GM21515 (cell line): ENCODE measurements around the gene TTLL11.

Experiments
- ATAC-seq: cut with Tn5 transposase; IDR thresholded peaks from one replicate; pipeline ENCODE4 v1.9.1; 2021; ENCODE audit not compliant: unreplicated experiment

The TTLL11 gene

GRCh38 chr9:121819428-121820231 is 273.5 kb downstream of the TTLL11 start:
- ATAC-seq = no peak

- no peak for ATAC-seq
Measured at GRCh38 chr9:121818841-121819427, 274.2 kb downstream of the TTLL11 start.

- no peak for ATAC-seq
Measured at GRCh38 chr9:121818016-121818661, 275.0 kb downstream of the TTLL11 start.

GRCh38 chr9:121817476-121817875 is 275.6 kb downstream of the TTLL11 start:
- no peak for ATAC-seq

- ATAC-seq = no peak
Measured at GRCh38 chr9:121816845-121817450, 276.2 kb downstream of the TTLL11 start.

GRCh38 chr9:121816449-121816817 is 276.7 kb downstream of the TTLL11 start:
- no peak for ATAC-seq

- ATAC-seq = no peak
Measured at GRCh38 chr9:121815546-121816448, 277.3 kb downstream of the TTLL11 start.

GRCh38 chr9:121815084-121815483 is 278.0 kb downstream of the TTLL11 start:
- ATAC-seq = no peak

GRCh38 chr9:121814594-121814993 is 278.5 kb downstream of the TTLL11 start:
- ATAC-seq = no peak

- no peak for ATAC-seq
Measured at GRCh38 chr9:121813519-121814210, 279.4 kb downstream of the TTLL11 start.

GRCh38 chr9:121812159-121812735 is 280.9 kb downstream of the TTLL11 start:
- ATAC-seq = no peak

GRCh38 chr9:121811751-121812150 is 281.4 kb downstream of the TTLL11 start:
- no peak for ATAC-seq

GRCh38 chr9:121811140-121811539 is 282.0 kb downstream of the TTLL11 start:
- ATAC-seq = no peak

GRCh38 chr9:121810489-121810888 is 282.6 kb downstream of the TTLL11 start:
- ATAC-seq = no peak

- no peak for ATAC-seq
Measured at GRCh38 chr9:121809356-121810050, 283.6 kb downstream of the TTLL11 start.

GRCh38 chr9:121808781-121809180 is 284.3 kb downstream of the TTLL11 start:
- no peak for ATAC-seq

GRCh38 chr9:121807823-121808278 is 285.3 kb downstream of the TTLL11 start:
- no peak for ATAC-seq

- no peak for ATAC-seq
Measured at GRCh38 chr9:121807069-121807822, 285.9 kb downstream of the TTLL11 start.
